ENCODE results near the gene INF2.
"Not testable (repeated sequence)": the region's sequence is repeated elsewhere in the genome, so short reads cannot be mapped to it uniquely, and the experiment has no call there.

Gene INF2

DNA sequence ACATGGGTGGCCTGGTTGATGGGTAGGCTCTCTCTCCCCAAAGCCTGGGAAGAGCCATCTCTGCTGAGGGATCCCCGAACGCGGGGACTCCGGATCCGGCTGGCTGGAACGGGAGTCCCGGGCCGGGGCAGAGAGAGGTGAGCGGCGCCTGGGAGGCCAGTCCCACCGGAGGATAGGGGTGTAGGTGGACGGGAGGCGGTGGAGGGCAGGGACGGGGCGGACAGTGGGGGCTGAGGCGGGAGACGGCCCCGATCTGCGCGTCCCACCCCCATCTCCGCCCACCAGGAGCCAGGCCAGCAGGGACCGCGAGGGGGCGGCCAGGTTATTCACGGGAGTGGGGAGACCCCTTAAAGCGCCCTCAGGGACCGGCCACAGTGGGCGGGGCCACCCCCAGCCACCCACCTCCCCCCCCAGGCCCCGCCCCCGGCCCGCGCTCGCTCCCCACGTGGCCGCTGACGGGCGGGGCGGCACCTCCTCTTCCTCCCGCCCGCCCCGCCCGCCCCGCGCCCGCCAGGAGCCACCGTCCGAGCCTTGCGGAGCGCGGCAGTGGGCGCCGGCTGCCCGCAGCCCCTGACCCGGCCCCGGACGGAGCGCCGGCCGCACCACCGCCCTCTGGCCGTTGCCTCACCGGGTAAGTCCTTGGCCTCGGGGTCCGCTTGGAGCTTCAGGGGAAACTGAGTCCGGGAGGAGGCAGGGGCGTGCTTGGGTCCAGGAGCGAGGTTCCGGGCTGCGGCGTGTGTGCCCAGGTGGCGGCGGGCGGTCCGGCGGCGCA is at the start of gene INF2:
TSS of gene INF2 (plus strand) at position 510 of the 772 bp plus-strand sequence. CDS start 11,748 bp downstream, outside the sequence.
- no peak for FAIRE-seq

DNA sequence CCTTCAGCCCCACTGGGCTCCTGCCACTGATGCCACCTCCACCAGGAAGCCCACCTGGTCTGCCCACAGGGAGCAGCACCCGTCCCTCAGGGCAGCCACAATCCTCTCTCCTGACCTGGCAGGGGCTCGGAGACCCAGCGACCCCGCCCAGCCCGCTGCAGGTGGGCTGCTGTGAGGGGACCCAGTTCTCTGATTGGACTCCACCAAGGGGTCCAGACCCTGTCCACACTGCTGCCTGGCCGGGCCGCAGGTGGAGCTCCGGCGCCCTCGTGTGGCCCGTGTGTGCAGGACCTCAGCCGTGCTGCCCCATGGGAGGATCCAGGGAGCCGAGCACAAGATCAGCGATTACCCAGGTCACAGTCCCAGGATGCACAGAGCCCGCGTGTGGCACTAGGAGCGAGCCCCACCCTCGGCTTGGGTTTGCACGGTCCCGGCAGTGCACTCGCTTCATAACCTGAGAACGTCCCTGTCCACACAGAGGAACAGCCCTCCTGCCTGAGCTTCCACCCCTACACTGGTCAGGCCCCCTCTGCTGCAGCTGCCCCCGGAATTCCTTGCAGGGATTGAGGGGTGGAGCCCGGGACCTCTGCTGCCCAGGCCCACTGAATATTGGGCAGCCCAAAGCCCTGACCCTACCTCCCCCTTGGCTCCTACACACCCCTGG is 49.4 kb upstream of the INF2 start:
- FAIRE-seq = no peak

DNA sequence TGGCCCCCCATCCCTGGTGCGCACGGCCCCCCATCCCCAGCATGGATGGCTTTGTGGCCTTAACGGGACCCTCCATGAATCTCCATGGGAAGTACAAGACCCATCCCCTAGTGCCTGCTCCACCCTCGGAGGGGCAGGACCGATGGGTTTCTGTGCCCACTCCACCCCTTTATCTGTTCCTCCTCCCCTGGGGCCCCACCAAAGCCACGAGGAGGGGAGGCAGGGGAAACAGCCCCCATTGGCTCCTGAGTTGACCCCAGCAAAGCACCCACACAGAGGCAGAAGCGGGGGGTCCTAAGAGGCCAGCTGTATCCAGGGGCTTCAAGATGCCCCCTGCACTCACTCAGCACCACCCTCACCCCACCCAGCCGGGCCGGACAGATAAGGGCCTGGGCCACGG is 48.7 kb upstream of the INF2 start:
- FAIRE-seq = no peak

DNA sequence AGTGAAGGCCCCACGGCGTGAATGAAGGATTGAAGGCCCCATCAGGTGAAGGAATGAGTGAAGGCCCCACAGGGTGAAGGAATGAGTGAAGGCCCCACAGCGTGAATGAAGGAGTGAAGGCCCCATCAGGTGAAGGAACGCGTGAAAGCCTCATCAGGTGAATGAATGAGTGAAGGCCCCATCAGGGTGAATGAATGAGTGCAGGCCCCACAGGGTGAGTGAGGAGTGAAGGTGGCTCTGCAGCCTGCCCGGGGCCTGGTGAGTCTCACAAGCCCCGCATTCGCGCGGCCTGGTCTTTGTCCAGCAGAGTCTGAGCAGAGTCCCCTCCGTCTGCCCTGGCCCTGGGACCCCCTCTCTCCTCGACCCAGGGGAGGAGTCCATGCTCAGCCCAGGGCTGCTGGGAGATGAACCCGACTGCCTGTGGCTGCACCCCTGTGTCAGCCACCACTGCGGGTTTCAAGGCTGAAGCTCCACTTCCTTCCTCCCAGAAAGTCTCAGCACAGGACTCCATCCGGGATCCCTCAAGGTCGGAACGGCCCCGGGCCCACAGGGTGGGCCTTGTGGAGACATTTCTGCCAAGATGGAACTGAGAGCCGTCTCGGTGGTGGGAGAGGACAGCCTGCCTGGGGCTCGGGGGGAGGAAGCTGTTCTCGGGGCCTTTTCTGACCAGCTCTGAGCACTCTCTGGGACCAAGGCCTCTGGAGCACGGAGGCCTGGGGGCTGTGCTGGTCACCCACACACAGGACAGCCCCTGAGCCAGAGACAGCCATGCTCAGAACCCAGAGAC is 47.5 kb upstream of the INF2 start:
- FAIRE-seq = no peak

DNA sequence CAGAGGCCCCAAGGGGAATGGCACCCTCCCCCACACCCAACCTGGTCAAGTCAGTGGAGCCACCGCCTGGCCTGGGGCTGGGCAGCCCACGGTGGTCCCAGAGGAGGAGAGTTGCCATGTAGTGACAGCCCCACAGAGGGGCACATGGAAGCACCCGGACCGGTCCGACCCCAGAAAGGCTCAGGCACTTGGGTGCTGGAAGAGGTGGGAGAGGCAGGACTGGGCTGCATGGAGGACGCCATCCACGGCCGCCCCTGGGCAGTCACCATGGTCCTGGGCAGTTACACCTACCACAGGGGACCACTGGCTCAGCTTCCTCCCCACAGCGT is 46.9 kb upstream of the INF2 start:
- FAIRE-seq = no peak

DNA sequence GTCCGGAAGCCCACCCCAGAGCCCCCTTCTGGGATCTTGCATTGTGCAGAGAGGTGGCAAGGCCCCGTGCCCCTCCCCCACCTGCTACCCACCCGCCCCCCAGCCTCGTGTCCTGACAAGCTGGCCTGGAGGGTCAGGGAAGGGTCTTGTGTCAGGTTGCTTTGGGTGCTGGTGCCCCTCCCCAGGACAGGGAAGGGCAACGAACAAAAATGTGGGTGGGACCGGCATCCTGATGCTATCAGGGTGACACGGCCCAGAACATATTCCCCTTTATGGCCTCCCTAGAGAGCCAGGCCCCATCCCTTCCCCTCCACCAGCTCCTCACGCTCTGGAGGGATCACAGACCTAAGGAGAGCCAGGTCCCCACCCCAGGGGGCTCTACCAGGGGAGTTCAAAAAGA is 46.1 kb upstream of the INF2 start:
- FAIRE-seq = no peak

DNA sequence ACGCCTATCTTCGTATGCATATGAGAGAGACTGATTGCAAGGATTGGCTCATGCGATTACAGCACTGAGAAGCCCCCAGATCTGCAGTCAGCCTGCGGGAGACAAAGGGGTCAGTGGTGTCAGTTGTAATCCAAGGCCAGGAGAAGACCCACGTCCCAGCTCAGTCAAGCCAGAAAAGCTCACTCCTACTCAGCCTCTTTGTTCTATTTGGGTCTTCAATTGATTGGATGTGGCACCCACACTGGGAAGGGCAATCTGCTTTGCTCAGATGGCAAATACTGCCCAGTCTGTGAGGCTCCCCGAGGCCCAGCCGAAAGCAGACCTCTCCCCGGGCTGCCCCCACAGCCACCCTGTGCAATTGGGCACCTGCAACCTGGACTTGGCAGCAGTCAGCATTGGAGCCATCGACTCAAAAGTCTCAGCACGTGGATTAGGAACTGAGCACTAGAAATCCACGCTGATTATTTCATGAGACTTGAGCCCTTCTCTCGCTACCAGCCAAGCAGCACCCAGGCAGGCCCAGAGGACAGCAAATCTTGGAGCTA is 45.3 kb upstream of the INF2 start:
- FAIRE-seq = no peak

DNA sequence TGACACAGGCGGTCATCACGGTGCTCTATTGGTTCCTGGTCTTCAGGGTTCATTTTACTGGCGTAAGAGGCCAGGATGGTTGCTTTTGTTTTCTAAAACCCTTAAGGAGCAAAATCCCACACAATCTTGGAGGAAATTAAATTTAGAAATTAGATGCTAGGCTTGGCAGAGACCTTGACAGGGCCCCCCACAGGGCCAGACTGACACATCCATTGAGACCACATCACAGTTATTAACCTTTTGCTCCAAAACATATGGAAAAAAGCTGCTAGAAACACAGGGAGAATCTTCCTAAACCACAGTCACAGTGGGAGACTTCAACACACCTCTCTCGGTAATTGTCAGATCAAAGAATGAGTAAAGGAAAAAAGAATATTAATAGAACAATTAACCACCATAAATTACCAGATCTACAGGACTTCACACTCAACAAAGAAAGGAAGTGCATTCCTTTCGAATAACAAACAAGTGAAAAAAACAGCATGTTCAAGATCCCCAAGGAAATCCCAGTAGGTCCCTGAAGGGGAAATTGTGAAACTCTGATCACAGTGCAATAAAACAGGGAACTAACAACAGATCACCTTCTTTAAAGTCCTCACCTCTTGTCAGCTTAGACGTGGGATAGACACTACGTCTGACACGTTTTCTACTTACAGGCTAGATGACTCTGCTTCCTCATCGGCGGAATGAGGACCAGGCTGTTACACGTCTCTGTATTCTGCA is 44.6 kb upstream of the INF2 start:
- FAIRE-seq = no peak

DNA sequence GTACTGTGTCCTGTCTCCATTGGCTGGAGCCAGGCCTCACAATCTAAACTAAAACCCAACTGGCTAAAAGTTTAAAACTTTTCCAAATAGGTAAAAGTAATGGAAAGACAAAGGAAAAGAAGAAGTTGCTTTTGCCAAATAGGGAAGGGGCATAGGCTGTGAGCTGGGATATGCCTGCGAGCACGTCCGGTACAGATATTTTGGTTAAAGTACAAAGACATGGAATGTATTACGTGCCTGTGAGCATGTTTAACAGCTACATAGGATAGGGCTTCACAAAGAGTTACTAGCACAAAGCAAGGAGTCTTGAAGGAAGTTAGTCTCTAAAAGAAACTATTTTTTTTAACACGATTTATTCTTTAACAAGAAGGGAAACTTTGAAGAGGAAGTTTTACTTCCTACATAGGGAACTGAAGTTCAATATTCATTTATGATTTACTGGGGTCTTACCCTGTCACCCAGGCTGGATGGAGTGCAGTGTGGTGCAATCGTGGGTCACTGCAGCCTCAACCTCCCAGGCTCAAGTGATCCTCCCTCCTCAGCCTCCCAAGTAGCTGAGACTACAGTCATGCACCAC is 41.9 kb upstream of the INF2 start:
- FAIRE-seq = no peak

DNA sequence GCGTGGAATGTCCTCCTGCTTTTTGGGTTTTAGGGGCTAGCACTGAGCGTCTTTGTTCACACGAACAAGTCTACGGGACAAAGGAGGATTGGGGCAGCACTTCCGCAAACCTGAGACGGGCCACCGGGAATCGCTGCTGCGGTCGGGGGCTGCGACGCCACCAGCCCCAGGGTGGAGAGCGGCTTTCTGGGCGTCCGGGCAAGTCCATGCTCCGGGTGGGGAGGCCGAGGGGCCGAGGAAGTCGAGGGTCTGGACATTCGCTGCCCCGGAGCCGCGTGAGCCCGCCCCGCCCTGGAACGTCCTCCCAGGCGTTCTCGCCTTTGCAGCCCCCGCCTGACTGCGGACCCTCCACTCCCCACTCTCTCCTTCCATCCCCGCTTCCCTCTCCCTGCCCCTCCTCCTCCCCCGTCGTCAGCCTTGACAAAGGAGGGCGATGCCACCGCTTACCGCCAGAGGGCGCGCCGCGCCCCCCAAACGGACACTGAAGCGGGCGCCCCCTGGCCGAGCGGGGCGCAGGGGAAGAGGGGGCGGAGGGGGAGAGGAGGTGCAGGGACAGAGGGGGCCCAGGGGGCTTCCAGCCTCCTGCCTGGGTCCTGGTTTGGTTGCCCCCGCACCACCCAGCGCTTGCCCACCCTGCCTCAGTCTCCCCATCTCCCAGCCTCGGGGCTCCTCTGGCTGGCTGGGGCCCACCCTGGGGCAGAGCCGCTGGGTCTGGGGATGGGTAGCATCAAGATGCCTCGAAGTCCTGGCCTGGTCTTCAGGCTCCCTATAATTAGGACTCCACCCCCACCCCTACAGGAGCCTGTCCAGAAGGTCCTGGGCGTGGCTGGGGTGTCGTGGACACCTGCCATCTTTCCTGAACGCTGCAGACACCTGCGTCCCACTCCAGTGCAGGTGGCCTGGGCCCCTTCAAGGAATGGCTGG is 39.1 kb upstream of the INF2 start:
- no peak for FAIRE-seq

DNA sequence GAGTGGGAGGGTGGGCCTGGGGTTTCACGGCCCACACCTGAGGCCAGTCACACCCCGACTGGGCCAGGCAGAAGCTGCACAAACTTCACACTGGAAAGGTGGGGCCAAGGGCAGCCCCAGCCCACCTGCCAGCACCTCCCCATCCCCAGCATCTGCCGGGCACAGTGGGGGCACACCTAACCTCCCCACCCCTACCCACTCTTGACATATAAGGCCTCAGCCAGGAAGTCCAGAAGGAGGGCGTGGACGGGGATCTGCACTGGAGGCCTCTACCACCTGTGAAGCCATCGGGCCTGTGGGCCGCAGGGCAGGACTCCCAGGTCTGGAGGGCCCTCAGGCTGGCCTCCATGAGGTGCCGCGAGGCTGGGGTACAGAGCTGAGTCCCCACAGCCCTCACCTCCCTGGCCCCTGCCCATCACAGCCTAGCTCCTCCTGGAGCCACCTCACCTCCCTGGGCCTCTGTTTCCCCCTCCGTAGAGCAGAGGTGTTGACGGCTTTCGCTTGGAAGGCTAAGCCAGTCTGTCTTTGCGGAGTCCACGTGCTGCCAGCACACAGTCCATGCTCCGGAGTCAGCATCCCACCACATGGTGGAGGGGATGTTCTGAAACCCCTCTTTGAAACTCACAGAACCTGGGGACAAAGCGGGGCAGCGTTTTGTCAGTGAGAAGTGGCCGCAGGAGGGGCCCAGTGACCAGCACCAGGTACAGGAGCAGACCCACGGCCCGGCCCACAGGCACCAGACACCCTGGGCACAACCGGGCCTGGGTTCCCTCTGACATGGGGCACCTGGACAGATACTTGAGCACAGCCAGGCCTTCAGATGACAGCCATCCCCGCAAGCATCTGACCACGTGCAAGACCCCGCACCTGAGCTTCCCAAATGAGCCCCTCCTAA is 38.2 kb upstream of the INF2 start:
- FAIRE-seq = no peak

DNA sequence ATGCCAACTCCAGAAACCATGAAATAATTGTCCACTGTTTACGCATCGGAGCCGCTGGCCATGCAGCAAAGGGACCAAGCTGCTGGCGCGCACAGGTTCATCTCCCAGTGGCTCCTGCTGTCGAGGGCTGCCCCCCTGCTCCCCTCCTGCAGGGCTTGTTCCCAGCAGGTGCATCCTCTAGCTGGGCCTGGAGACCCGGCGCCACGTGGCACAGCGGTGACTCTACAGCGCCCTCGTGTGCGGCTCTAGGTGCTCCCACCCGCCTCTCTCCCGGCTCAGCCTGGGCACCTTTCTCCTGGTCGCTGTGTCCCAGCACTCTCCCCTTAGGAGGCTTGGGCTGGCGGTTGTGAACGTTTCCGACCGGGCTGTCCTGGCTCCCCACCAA is 37.5 kb upstream of the INF2 start:
- FAIRE-seq = no peak

DNA sequence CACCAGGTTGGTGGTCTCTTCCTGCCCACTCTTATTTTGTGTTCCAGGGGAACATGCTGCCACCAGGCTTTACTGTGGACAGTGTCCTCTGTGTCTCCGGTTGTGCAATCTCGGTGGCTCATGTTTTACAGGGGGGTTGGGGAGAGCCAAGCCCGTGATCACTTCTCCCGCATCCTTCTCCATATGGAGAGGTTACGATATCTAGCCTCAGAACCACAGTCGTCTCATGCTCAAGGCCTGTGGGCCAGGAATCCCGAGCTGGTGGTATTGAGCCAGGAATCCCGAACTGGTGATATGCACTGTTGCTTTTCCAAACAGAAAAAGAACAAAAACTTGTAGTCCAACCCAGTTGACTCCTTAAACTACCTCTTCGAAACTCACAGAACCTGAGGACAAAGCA is 37.0 kb upstream of the INF2 start:
- FAIRE-seq = no peak

DNA sequence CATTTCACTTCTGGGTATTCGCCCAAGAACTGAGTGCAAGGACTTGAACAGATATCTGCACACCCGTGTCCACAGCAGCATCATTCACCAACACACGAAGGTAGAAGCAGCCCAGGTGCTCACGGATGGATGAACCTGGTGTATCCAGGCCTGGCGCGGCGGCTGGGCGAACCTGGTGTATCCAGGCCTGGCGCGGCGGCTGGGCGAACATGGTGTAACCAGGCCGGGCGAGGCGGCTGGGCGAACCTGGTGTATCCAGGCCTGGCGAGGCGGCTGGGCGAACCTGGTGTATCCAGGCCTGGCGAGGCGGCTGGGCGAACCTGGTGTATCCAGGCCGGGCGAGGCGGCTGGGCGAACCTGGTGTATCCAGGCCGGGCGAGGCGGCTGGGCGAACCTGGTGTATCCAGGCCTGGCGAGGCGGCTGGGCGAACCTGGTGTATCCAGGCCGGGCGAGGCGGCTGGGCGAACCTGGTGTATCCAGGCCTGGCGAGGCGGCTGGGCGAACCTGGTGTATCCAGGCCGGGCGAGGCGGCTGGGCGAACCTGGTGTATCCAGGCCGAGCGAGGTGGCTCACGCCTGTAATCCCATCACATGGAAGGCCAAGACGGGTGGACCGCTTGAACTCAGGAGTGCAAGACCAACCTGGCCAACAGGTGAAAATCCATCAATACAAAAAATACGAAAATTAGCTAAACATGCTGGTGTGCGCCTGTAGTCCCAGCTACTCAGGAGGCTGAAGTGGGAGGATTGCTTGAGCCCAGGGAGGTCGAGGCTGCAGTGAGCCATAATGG is 36.1 kb upstream of the INF2 start:
- not testable (repeated sequence) for FAIRE-seq

DNA sequence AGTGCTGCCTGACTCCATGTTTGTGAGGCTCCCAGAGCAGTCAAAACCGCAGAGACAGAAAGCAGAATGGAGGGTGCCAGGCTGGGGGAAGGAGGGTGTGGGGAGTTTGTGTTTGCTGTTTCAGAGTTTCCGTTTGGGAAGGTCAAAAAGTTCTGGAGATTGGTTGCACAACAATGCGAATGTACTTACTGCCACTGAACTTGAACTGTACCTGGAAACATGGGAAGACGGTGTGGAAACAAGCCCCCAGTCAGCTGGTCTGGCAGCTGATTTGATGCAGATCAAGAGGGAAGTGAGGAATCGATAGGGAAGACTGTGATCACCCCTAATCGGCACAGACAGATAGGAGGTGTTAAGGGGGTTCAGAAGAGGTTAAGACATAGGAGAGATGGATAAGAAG is 35.3 kb upstream of the INF2 start:
- FAIRE-seq = no peak

DNA sequence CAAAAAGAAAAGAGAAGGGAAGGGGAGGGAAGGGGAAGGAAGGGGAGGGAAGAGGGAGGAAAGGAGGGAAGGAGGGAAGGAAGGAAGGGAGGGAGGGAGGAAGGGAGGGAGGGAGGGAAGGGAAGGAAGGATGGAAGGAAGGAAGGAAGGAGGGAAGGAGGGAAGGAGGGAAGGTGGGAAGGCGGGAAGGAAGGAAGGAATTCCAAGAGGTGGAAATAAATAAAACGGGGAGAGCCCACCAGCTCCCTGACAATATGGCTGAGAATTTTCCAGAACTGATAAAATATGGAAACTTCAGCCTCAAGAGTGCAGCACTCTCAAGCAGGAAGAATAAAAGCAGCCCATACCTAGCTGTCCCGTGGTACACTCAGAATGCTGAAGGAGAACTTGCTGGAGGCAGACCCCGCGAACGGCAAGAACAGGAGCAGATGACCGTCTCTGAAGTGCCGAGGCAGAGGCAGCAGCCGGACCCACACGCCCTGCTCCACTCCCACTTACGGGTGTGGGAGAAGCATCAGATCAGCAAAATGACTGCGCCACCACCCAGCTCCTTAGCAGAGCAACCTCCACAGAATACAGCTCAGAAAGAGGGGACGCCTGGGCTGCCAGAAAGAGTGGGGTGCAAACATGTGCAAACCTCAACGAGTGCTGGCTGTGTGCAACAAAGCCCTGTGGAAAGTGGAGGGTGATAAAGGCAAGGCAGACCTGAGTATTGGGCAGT is 34.1 kb upstream of the INF2 start:
- FAIRE-seq = no peak

DNA sequence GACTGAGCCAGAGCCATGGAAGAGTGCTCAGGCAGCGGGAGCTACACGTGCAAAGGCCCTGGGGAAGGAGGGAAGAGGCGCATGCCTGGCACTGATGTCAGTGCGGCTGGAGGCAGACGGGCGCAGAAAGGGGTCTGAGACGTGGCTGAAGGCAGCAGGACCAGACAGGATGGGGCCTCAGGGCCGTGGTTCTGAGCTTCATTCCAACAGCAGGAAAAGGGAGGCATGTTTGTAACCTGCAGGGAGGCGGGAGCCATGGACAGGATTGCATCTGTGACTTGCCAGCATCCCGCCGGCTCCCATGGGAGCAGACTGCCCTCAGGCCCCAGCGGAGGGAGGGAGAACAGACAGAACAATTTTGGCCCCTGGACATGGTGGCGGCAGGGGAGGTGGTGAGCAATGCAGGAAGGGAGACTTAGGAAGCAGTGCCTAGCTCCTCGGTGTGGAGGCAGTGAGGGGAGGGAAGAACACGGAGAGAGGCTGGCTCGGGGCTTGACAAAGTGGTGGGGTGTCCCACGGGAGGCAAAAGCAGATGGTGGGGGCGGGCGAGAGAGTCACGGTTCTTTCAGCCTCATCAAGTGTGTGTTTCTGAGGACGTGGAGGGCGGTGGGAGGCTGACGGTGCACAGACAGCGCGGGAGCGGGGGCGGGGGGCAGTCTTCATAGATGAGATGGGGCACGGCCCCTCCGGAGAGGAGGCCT is 33.3 kb upstream of the INF2 start:
- no peak for FAIRE-seq

DNA sequence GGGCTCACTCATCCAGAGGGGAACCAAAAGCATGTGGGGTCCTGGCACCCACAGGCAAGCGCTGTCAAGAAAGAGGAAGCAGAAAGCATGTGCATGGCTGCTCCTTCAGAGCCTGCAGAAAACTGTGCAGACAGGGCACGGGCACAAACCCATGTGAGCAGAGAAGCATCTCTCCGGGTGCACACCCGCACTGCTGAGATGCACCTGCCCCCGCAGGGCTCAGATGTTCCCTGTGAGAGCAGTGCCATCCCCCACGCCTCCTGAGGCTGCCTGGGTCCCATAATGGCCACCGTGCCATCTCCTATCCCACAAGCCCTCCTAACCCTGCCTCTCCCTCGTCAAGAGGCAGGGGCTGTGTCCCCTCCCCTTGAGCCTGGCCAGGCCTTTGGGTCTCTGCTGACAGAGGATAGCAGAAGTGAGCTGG is 32.3 kb upstream of the INF2 start:
- no peak for FAIRE-seq

Data from colon (tissue), 2 donors.